Frontal cortex (tissue), 4 donors: Measurements from ENCODE around the gene DAB2. TPM values are rescaled to one million over a fixed set of nuclear protein-coding genes. Genes with fewer than 3 reads are reported as not detected.

Experiments
- DNase-seq, 2 donors: peaks; one replicate each; pipeline ENCODE4 v3.0.0; 2012; ENCODE audit warnings: low spot score in 2 of 2
- FAIRE-seq: peaks from 2 replicates; lab custom pipeline; 2012; peaks lifted over from hg19 to GRCh38; lab: Jason Lieb, UNC
- total RNA-seq: library from RNA; depleted of rRNA; stranded (reverse); fragments of >200 nt; gene quantifications from one replicate; pipeline ENCODE4 v1.2.3, GENCODE V29; 2014
- donor health status: control.
- donor health status: control.
- donor health status: control.

Gene DAB2
- total RNA-seq, 1 donor from 2014 or later = 8.6 TPM

- FAIRE-seq (no peak), DNase-seq (no peak)
Measured at GRCh38 chr5:39396843-39397242, 27.9 kb downstream of the DAB2 start.

GRCh38 chr5:39395521-39395920 lies 29.3 kb downstream of the DAB2 start:
- DNase-seq (no peak), FAIRE-seq (no peak)

- FAIRE-seq (no peak), DNase-seq (no peak)
Measured at GRCh38 chr5:39394946-39395345, 29.8 kb downstream of the DAB2 start.

GRCh38 chr5:39390945-39391344 lies 33.8 kb downstream of the DAB2 start:
- DNase-seq = no peak
- FAIRE-seq = no peak

GRCh38 chr5:39387293-39387692 lies 37.5 kb downstream of the DAB2 start:
- FAIRE-seq (no peak), DNase-seq (no peak)

GRCh38 chr5:39384271-39384670 lies 40.5 kb downstream of the DAB2 start:
- no peak for FAIRE-seq
- no peak for DNase-seq

- DNase-seq = no peak
- no peak for FAIRE-seq
Measured at GRCh38 chr5:39381376-39381775, 43.4 kb downstream of the DAB2 start.

GRCh38 chr5:39379693-39380092 lies 45.1 kb downstream of the DAB2 start:
- DNase-seq (no peak), FAIRE-seq (no peak)

GRCh38 chr5:39377613-39378012 lies 47.2 kb downstream of the DAB2 start:
- DNase-seq (no peak), FAIRE-seq (no peak)

- FAIRE-seq (no peak), DNase-seq (peak in 1 of 2 donors; percentile 27)
Measured at GRCh38 chr5:39376293-39376714, 48.5 kb downstream of the DAB2 start.

- no peak for FAIRE-seq
- no peak for DNase-seq
Measured at GRCh38 chr5:39373791-39374190, 51.0 kb downstream of the DAB2 start.

- FAIRE-seq = no peak
- DNase-seq = no peak
Measured at GRCh38 chr5:39371367-39371635, 53.5 kb downstream of the DAB2 start.

- DNase-seq = no peak
- FAIRE-seq = no peak
Measured at GRCh38 chr5:39370555-39371366, 54.0 kb downstream of the DAB2 start.

GRCh38 chr5:39369123-39369815 lies 55.5 kb downstream of the DAB2 start:
- no peak for DNase-seq
- no peak for FAIRE-seq

- no peak for FAIRE-seq
Measured at GRCh38 chr5:39368116-39368515, 56.7 kb downstream of the DAB2 start.

GRCh38 chr5:39367711-39368110 lies 57.1 kb downstream of the DAB2 start:
- no peak for DNase-seq
- FAIRE-seq = no peak

More at GRCh38 chr5:39368116-39368515, 56.7 kb downstream of the DAB2 start:
- no peak for DNase-seq

GRCh38 chr5:39364367-39364766 lies 60.4 kb downstream of the DAB2 start, which contains the start of gene C9:
Gene C9, minus strand, starts transcription at chr5:39364495. Its CDS starts 31 bp downstream, at chr5:39364464.
- FAIRE-seq = no peak

GRCh38 chr5:39363217-39363616 lies 61.6 kb downstream of the DAB2 start:
- FAIRE-seq = no peak
- DNase-seq = no peak

More at GRCh38 chr5:39364367-39364766, 60.4 kb downstream of the DAB2 start, which contains the start of gene C9:
- no peak for DNase-seq

GRCh38 chr5:39362646-39363045 lies 62.1 kb downstream of the DAB2 start:
- DNase-seq (no peak), FAIRE-seq (no peak)

GRCh38 chr5:39361306-39361705 lies 63.5 kb downstream of the DAB2 start:
- DNase-seq (no peak), FAIRE-seq (no peak)

- DNase-seq = no peak
- no peak for FAIRE-seq
Measured at GRCh38 chr5:39360471-39361111, 64.2 kb downstream of the DAB2 start.
